Endodermal cell (in vitro differentiated cells): ENCODE measurements around the gene ADORA1. TPM values are rescaled to one million over a fixed set of nuclear protein-coding genes. Genes with fewer than 3 reads are reported as not detected.
A peak's percentile ranks its signal among the peaks of the same experiment; 100 is the strongest.

Source experiments
- DNase-seq: peaks from one replicate; pipeline ENCODE4 v3.0.0-alpha.2; 2017
- H3K27ac ChIP-seq: 2 replicates; pipeline ENCODE4 v1.5.1; 2013; ENCODE audit warnings: mild to moderate bottlenecking, low read depth, low read length, moderate library complexity
- H3K27me3 ChIP-seq: 2 replicates; pipeline ENCODE4 v1.6.1; 2013; ENCODE audit warnings: mild to moderate bottlenecking, low read length, moderate library complexity; ENCODE audit not compliant: insufficient read depth, control insufficient read depth, poor library complexity, severe bottlenecking
- H3K36me3 ChIP-seq: 2 replicates; pipeline ENCODE4 v1.7.0; 2013; ENCODE audit warnings: mild to moderate bottlenecking, low read length, moderate library complexity; ENCODE audit not compliant: control insufficient read depth, insufficient read depth
- H3K4me1 ChIP-seq: one replicate; pipeline ENCODE4 v1.7.0; 2013; ENCODE audit warnings: low read length; ENCODE audit not compliant: control insufficient read depth, insufficient read depth
- H3K4me3 ChIP-seq: 2 replicates; pipeline ENCODE4 v1.5.1; 2013; ENCODE audit warnings: mild to moderate bottlenecking, low read length, moderate library complexity
- H3K9ac ChIP-seq: 2 replicates; pipeline ENCODE4 v1.6.1; 2013; ENCODE audit warnings: mild to moderate bottlenecking, low read length, moderate library complexity; ENCODE audit not compliant: poor library complexity, severe bottlenecking; ENCODE audit errors: extremely low read depth
- H3K9me3 ChIP-seq: 2 replicates; pipeline ENCODE4 v1.6.1; 2013; ENCODE audit warnings: mild to moderate bottlenecking, low read length, moderate library complexity; ENCODE audit not compliant: control insufficient read depth
- H3K27ac Mint-ChIP-seq: 2 replicates; pipeline ENCODE4 v1.8.0; 2020; ENCODE audit warnings: mixed read lengths
- H3K27me3 Mint-ChIP-seq: 2 replicates; pipeline ENCODE4 v1.8.0; 2021; ENCODE audit warnings: mild to moderate bottlenecking, mixed read lengths; ENCODE audit not compliant: insufficient read depth
- H3K36me3 Mint-ChIP-seq: 2 replicates; pipeline ENCODE4 v1.8.0; 2020; ENCODE audit warnings: low read depth, mixed read lengths
- H3K4me1 Mint-ChIP-seq: 2 replicates; pipeline ENCODE4 v1.8.0; 2020; ENCODE audit warnings: mixed read lengths
- H3K4me3 Mint-ChIP-seq: 2 replicates; pipeline ENCODE4 v1.8.0; 2020; ENCODE audit warnings: mild to moderate bottlenecking, moderate library complexity, mixed read lengths
- H3K9me3 Mint-ChIP-seq: 2 replicates; pipeline ENCODE4 v1.8.0; 2020; ENCODE audit warnings: mild to moderate bottlenecking, mixed read lengths
- WGBS, 2 experiments: methylation state at CpG; one replicate each; pipeline versions ENCODE4 v1.1.5 to v1.1.7; 2013; ENCODE audit warnings: missing lambda C conversion rate in 2 of 2, mixed read lengths in 1 of 2; ENCODE audit not compliant: insufficient coverage in 1 of 2, insufficient read length in 1 of 2; 5-methylcytosine and 5-hydroxymethylcytosine counted together
- total RNA-seq, 2 donors: library from RNA; stranded (reverse); fragmentation: NEBNext Ultra II Directional in 1 of 2; extraction: Animal tissue kit (Norgen Biotek cat#: 25700) in 1 of 2; gene quantifications; 2 replicates in 1 of 2; 3 replicates in 1 of 2; pipeline ENCODE4 v1.2.1, GENCODE V29; 2021
- TF ChIP-seq, protein P1 (sequence below): fragments of 200-600 bp; sonication (generic); conservative IDR thresholded peaks from 2 replicates; pipeline ENCODE4 v1.5.0; 2021; ENCODE audit warnings: antibody characterized with exemption, mild to moderate bottlenecking

ADORA1 gene
- total RNA-seq, 2 donors from 2014 or later = 2.0 to 2.1 TPM

DNA sequence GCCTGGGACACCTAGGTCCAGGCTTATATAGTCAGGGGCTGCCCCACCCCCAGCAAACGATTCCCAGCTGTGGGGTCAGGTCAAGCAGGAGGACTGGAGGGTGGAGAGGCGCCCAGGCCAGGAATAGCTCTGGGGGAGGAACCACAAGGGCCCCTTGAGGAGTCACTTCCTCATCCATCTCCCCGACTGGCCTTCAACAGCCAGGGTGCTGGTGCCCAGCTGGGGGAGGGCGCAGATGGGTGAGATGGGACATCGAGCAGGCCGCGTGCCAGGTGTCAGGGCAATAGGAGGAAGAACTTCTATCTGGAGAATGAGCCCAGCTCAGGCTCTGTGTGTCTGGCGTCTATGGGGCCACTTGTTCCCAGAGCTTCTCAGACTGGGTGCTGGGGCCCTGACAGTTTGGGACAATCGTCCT, 48.3 kb downstream of the ADORA1 start:
- no peaks in the 10 kb centered on the region for H3K36me3 Mint-ChIP-seq
- Histone ChIP-seq H3K9me3 (no peaks in the 10 kb centered on the region), H3K36me3 (no peaks in the 10 kb centered on the region), H3K27me3 (no peaks in the 10 kb centered on the region), H3K4me1 (peaks cover 18% of the 10 kb centered on the region), H3K4me3 (no peak overlapping the region), H3K9ac (no peak overlapping the region), H3K27ac (no peak overlapping the region)
- no peak for DNase-seq
- H3K27ac Mint-ChIP-seq = no peak overlapping the region
- H3K27me3 Mint-ChIP-seq = no peaks in the 10 kb centered on the region
- H3K4me1 Mint-ChIP-seq = peaks cover 39% of the 10 kb centered on the region
- no peaks in the 10 kb centered on the region for H3K9me3 Mint-ChIP-seq
- H3K4me3 Mint-ChIP-seq = no peak overlapping the region
- TF ChIP-seq, protein P1, sequence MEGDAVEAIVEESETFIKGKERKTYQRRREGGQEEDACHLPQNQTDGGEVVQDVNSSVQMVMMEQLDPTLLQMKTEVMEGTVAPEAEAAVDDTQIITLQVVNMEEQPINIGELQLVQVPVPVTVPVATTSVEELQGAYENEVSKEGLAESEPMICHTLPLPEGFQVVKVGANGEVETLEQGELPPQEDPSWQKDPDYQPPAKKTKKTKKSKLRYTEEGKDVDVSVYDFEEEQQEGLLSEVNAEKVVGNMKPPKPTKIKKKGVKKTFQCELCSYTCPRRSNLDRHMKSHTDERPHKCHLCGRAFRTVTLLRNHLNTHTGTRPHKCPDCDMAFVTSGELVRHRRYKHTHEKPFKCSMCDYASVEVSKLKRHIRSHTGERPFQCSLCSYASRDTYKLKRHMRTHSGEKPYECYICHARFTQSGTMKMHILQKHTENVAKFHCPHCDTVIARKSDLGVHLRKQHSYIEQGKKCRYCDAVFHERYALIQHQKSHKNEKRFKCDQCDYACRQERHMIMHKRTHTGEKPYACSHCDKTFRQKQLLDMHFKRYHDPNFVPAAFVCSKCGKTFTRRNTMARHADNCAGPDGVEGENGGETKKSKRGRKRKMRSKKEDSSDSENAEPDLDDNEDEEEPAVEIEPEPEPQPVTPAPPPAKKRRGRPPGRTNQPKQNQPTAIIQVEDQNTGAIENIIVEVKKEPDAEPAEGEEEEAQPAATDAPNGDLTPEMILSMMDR = no peak
- WGBS, 2 experiments = 88 to 96% methylated on average over 7 to 9 of the region's 9 CpGs

DNA sequence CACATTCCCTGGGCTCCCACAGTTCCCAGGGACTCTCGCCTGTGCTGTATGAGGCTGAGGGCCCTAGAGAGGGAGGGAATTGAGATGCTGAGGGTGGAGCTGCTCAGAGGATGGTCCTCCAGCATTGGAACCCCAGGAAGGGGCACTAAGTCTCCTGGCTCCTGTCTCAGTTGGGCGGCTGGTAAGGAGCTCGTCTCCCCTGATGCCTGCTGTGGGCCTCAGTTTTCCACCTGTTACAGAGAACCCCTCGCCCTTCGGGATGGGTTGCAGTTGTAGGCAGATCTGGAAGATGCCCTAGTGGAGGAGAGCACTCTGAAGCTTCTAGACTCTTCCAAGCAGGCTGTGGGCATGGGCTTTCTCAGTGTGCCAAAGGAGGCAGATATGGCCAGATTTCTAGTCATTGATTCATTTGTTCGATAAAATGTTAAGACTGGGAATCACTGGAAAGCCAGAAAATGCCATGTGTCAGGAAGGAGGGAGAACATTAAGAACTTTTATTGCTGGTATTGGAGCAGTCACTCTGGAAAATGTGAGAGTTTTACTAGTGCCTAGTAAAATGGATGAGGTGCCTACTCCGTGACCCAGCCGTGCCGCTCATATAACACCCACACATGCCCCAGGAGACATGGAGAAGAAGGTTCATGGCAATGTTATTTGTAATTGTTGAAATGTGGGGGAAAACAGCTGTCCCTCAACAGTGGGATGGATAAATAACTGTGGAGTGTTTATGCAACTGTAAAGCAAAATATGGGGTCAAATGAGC, 48.9 kb downstream of the ADORA1 start:
- WGBS, 2 experiments = 95 to 96% methylated on average over 5 to 9 of the region's 9 CpGs
- no peak overlapping the region for H3K9ac ChIP-seq
- no peaks in the 10 kb centered on the region for H3K27me3 Mint-ChIP-seq
- no peaks in the 10 kb centered on the region for H3K36me3 ChIP-seq
- H3K9me3 ChIP-seq = no peaks in the 10 kb centered on the region
- H3K4me1 Mint-ChIP-seq = peaks cover 40% of the 10 kb centered on the region
- H3K4me1 ChIP-seq = peaks cover 18% of the 10 kb centered on the region
- no peaks in the 10 kb centered on the region for H3K27me3 ChIP-seq
- H3K9me3 Mint-ChIP-seq = no peaks in the 10 kb centered on the region
- H3K27ac ChIP-seq = no peak overlapping the region
- TF ChIP-seq, protein P1 = no peak
- H3K27ac Mint-ChIP-seq = no peak overlapping the region
- H3K4me3 Mint-ChIP-seq = no peak overlapping the region
- no peak overlapping the region for H3K4me3 ChIP-seq
- no peak for DNase-seq
- no peaks in the 10 kb centered on the region for H3K36me3 Mint-ChIP-seq

DNA sequence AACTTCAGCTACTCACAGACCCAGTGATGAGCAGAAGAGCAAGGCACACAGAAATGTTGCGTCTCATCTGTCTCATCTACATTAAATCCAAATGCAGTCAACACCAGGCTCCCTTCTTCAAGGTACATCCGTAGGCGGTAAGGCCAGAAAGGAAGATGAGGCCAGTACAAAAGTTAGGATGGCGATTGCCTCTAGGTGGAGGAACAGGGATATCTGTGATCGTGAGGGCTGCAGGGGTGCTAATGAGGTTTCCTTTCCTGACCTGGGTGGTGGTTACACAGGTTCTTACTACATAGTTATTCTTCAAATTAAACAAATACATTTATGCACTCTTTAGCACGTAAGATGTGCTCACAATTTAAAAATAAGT, 49.5 kb downstream of the ADORA1 start:
- no peaks in the 10 kb centered on the region for H3K9me3 Mint-ChIP-seq
- Histone ChIP-seq H3K27ac (no peak overlapping the region), H3K27me3 (no peaks in the 10 kb centered on the region), H3K4me3 (no peak overlapping the region), H3K9ac (no peak overlapping the region), H3K4me1 (peaks cover 19% of the 10 kb centered on the region), H3K36me3 (no peaks in the 10 kb centered on the region), H3K9me3 (no peaks in the 10 kb centered on the region)
- no peak overlapping the region for H3K27ac Mint-ChIP-seq
- no peaks in the 10 kb centered on the region for H3K36me3 Mint-ChIP-seq
- H3K4me3 Mint-ChIP-seq = no peak overlapping the region
- TF ChIP-seq, protein P1 = peak; percentile 49
- peaks cover 46% of the 10 kb centered on the region for H3K4me1 Mint-ChIP-seq
- DNase-seq = no peak
- 78 to 100% methylated on average over 1 to 6 of the region's 6 CpGs for WGBS, 2 experiments
- H3K27me3 Mint-ChIP-seq = no peaks in the 10 kb centered on the region
